ENCODE data around the gene SV2C. TPM values are rescaled to one million over a fixed set of nuclear protein-coding genes. Genes with fewer than 3 reads are reported as not detected.
A peak's percentile ranks its signal among the peaks of the same experiment; 100 is the strongest.

Gene SV2C
- total RNA-seq, 4 donors from 2014 or later: 0.18 to 0.85 (median 0.27) TPM; not detected in 1

GRCh38 chr5:76337953-76338451, 254.8 kb downstream of the SV2C start:
- H3K9me3 ChIP-seq: no peaks in the 10 kb centered on the region
- peak; percentile 34 to 66 (median 57) for DNase-seq

GRCh38 chr5:76339919-76340318, 256.7 kb downstream of the SV2C start:
- H3K36me3 ChIP-seq: no peaks in the 10 kb centered on the region
- no peaks in the 10 kb centered on the region for H3K27me3 ChIP-seq
- DNase-seq: no peak
- no peak overlapping the region for H3K27ac ChIP-seq
- no peak for TF ChIP-seq CTCF (IDR thresholded peaks at IDR 0.05)
- TF ChIP-seq POLR2A (IDR thresholded peaks at IDR 0.05): no peak
- H3K9me3 ChIP-seq: no peaks in the 10 kb centered on the region
- no peak overlapping the region for H3K4me3 ChIP-seq
- H3K4me1 ChIP-seq: peaks cover 0 to 9% (median 1%) of the 10 kb centered on the region in 4 donors

More at GRCh38 chr5:76337953-76338451, 254.8 kb downstream of the SV2C start:
- no peaks in the 10 kb centered on the region for H3K27me3 ChIP-seq
- no peak overlapping the region for H3K4me3 ChIP-seq
- TF ChIP-seq POLR2A (IDR thresholded peaks at IDR 0.05) (no peak), CTCF (IDR thresholded peaks at IDR 0.05) (peak in 5 of 6 experiments; percentile 36 to 76 (median 64))
- peaks cover 0 to 9% (median 1%) of the 10 kb centered on the region in 4 donors for H3K4me1 ChIP-seq
- H3K27ac ChIP-seq: peak overlapping the region in 1 of 4 donors; percentile 35
- H3K36me3 ChIP-seq: no peaks in the 10 kb centered on the region

GRCh38 chr5:76341651-76342334, 258.6 kb downstream of the SV2C start:
- no peaks in the 10 kb centered on the region for H3K9me3 ChIP-seq
- TF ChIP-seq POLR2A (IDR thresholded peaks at IDR 0.05): no peak
- TF ChIP-seq CTCF (IDR thresholded peaks at IDR 0.05): no peak
- H3K27ac ChIP-seq: no peak overlapping the region
- no peaks in the 10 kb centered on the region for H3K27me3 ChIP-seq
- no peaks in the 10 kb centered on the region for H3K36me3 ChIP-seq
- no peak overlapping the region for H3K4me3 ChIP-seq
- no peak for DNase-seq
- peaks cover 0 to 9% (median 1%) of the 10 kb centered on the region in 4 donors for H3K4me1 ChIP-seq

- H3K4me3 ChIP-seq: no peak overlapping the region
- H3K27ac ChIP-seq: no peak overlapping the region
- H3K36me3 ChIP-seq: no peaks in the 10 kb centered on the region
- TF ChIP-seq POLR2A (IDR thresholded peaks at IDR 0.05) (no peak), CTCF (IDR thresholded peaks at IDR 0.05) (no peak)
- no peaks in the 10 kb centered on the region for H3K9me3 ChIP-seq
- H3K4me1 ChIP-seq: peaks cover 0 to 9% (median 1%) of the 10 kb centered on the region in 4 donors
- DNase-seq: no peak
- no peaks in the 10 kb centered on the region for H3K27me3 ChIP-seq
These were observed 259.3 kb downstream of the SV2C start for GRCh38 chr5:76342474-76342873.

GRCh38 chr5:76345582-76345981, 262.4 kb downstream of the SV2C start:
- Histone ChIP-seq H3K4me3 (no peak overlapping the region), H3K36me3 (no peaks in the 10 kb centered on the region), H3K4me1 (no peaks in the 10 kb centered on the region), H3K27me3 (no peaks in the 10 kb centered on the region), H3K9me3 (no peaks in the 10 kb centered on the region), H3K27ac (no peak overlapping the region)
- no peak for TF ChIP-seq POLR2A (IDR thresholded peaks at IDR 0.05)
- TF ChIP-seq CTCF (IDR thresholded peaks at IDR 0.05): no peak
- no peak for DNase-seq
